GM18507 (cell line): ENCODE measurements around the gene TDRKH.

ENCODE experiments used
- DNase-seq: peaks from one replicate; pipeline ENCODE4 v3.0.0; 2011; ENCODE audit warnings: low read depth; ENCODE audit not compliant: insufficient read length; ENCODE audit errors: extremely low spot score
- FAIRE-seq: peaks from 2 replicates; lab custom pipeline; 2011; peaks lifted over from hg19 to GRCh38; lab: Jason Lieb, UNC

The TDRKH gene

DNA sequence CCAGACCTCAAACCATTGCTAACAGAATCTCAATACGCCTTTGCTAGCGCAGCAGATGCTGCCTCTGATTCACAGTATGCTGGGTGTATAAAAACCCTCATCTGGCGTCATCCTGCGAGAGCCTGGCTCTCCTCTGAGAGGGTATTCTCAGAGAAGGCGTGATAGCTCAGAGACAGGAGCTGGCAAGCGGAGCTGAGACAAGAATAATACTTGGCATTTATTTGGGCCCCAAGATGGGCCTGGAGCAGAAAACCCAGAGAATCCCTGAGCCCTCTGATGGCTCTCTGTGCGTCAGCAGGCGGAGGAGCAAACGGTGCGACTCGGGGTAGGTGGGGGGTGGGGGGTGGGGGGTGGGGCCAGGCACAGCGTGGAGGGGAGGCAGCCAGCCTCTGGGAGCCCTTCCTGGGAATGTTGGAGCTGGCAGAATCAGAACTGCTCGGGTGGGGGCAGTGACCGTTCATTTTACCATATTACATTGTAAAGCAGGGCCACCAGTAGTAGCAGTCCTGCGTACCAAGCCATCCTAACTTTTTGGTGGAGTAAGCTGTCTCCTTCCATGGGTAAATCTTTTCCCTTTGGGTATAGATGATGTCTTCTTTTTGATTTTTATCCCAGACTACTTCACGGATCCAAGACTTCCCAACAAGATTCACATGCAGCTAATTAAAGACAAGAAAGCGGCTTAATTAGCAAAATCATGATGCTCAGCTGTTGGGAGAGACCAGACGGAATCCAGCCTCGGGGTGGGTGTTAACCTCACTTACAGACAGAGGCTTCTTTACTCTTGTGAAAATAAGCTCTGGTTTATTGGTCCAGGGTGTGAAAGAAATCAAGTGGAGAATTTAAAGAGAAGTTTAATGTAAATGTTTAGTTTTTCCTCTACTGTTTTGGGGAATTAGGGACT is 61.9 kb downstream of the TDRKH start:
- FAIRE-seq: no peak

DNA sequence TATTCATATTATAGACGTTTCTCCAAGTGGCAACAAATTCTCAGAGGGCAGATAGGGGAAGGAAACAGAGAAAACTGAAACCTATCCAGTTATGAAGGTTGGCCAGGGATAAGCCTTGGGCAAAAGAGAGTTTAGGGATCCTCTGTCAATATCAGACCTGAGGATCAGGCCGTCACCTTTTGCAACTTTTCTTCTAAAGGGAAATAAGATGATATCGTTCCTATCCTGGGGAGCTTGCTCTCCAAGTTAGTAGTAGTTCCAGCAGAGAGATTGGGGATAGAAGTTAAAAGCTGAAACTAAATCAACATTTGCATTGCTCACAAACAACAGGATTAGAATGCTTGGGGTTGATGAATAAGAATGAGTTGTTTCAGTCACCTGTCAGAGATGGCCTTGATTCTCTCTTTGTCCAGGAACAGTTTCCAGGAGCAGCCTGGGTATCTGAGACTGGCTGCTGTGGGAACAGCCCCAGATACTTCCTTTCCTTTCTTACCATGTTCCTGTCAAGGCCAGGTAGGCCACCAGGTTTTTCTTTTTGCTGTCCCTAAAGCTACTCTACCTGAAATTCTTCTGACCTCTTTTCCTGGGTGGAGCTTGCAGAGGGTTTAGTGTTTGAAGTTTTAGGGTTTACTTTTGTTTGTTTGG is 66.5 kb downstream of the TDRKH start:
- no peak for FAIRE-seq
- DNase-seq: no peak

More for the DNA sequence above, 61.9 kb downstream of the TDRKH start:
- DNase-seq: no peak
